IMR-90 (cell line): Measurements from ENCODE around the gene ACVRL1. TPM values are rescaled to one million over a fixed set of nuclear protein-coding genes. Genes with fewer than 3 reads are reported as not detected.

ENCODE experiments used
- ATAC-seq: fragments of 200-7000 bp; cut with Tn5 transposase; 2 replicates; pipeline ENCODE4 v1.9.1; 2020; ENCODE audit warnings: low read depth, mild to moderate bottlenecking, moderate library complexity
- BruUV-seq: library from RNA; stranded (reverse); fragments of 400-500 nt; replicated peaks from 2 replicates; lab custom pipeline; 2021; lab: Mats Ljungman, UMichigan
- CTCF ChIA-PET: fragments of 300-600 bp; formaldehyde crosslinking; extraction: SDS; loops from one replicate; lab custom pipeline; 2021; ENCODE audit warnings: antibody characterized with exemption; lab: Yijun Ruan, JAX
- POLR2A ChIA-PET: fragments of 300-600 bp; sonication (Branson Sonifier 250); formaldehyde crosslinking; loops from one replicate; lab custom pipeline; 2022; ENCODE audit warnings: antibody characterized with exemption; ENCODE audit not compliant: unreplicated experiment; lab: Charles Lee
- DNase-seq: peaks from one replicate; pipeline ENCODE4 v3.0.0; 2013
- H2AFZ ChIP-seq: replicated peaks from 2 replicates; pipeline ENCODE3; 2013; ENCODE audit warnings: low read length, mild to moderate bottlenecking; ENCODE audit not compliant: poor library complexity
- H2AK5ac ChIP-seq: 2 replicates; pipeline ENCODE4 v1.6.1; 2013; ENCODE audit warnings: low read depth, low read length, inconsistent platforms
- H2AK9ac ChIP-seq: replicated peaks from 2 replicates; pipeline ENCODE3; 2013; ENCODE audit warnings: mild to moderate bottlenecking, low read depth, low read length, moderate library complexity; ENCODE audit not compliant: poor library complexity
- H2BK120ac ChIP-seq: 2 replicates; pipeline ENCODE4 v1.6.1; 2013; ENCODE audit warnings: low read depth, low read length, inconsistent platforms
- H2BK15ac ChIP-seq: 3 replicates; pipeline ENCODE4 v1.6.1; 2013; ENCODE audit warnings: low read depth, low read length, inconsistent platforms
- H2BK20ac ChIP-seq: 2 replicates; pipeline ENCODE4 v1.6.1; 2013; ENCODE audit warnings: low read depth, mild to moderate bottlenecking, inconsistent platforms, low read length, moderate library complexity
- H2BK5ac ChIP-seq: 2 replicates; pipeline ENCODE4 v1.6.1; 2013; ENCODE audit warnings: mild to moderate bottlenecking, low read depth, low read length, inconsistent platforms; ENCODE audit not compliant: poor library complexity, severe bottlenecking
- H3K14ac ChIP-seq: replicated peaks from 2 replicates; pipeline ENCODE4 v1.6.1; 2013; ENCODE audit warnings: low read depth, low read length, inconsistent platforms
- H3K18ac ChIP-seq: 2 replicates; pipeline ENCODE4 v1.6.1; 2013; ENCODE audit warnings: low read depth, low read length, control low read depth
- H3K23ac ChIP-seq: 2 replicates; pipeline ENCODE4 v1.6.1; 2013; ENCODE audit warnings: low read depth, low read length, inconsistent platforms
- H3K27ac ChIP-seq: 2 replicates; pipeline ENCODE4 v1.5.1; 2013; ENCODE audit warnings: mild to moderate bottlenecking, control low read depth, low read length; ENCODE audit not compliant: insufficient read depth
- H3K27me3 ChIP-seq: 2 replicates; pipeline ENCODE4 v1.6.1; 2013; ENCODE audit warnings: low read length; ENCODE audit not compliant: control insufficient read depth, insufficient read depth
- H3K36me3 ChIP-seq: 2 replicates; pipeline ENCODE4 v1.6.1; 2013; ENCODE audit warnings: low read length, mixed read lengths; ENCODE audit not compliant: control insufficient read depth, insufficient read depth
- H3K4ac ChIP-seq: 2 replicates; pipeline ENCODE4 v1.6.1; 2013; ENCODE audit warnings: low read depth, low read length, inconsistent platforms
- H3K4me1 ChIP-seq: 2 replicates; pipeline ENCODE4 v1.6.1; 2013; ENCODE audit warnings: low read length, mixed read lengths; ENCODE audit not compliant: control insufficient read depth, insufficient read depth
- H3K4me2 ChIP-seq: 2 replicates; pipeline ENCODE4 v1.6.1; 2013; ENCODE audit warnings: low read depth, mild to moderate bottlenecking, control low read depth, low read length, moderate library complexity
- H3K4me3 ChIP-seq: 2 replicates; pipeline ENCODE4 v1.5.1; 2013; ENCODE audit warnings: low read depth, mild to moderate bottlenecking, control low read depth, low read length, moderate library complexity; ENCODE audit not compliant: insufficient read depth
- H3K56ac ChIP-seq: 2 replicates; pipeline ENCODE4 v1.6.1; 2013; ENCODE audit warnings: low read length, inconsistent platforms; ENCODE audit not compliant: insufficient read depth; ENCODE audit errors: extremely low read depth
- H3K79me1 ChIP-seq, 2 experiments: 2 replicates each; pipeline ENCODE4 v1.6.1; 2013; ENCODE audit warnings: low read length in 2 of 2, inconsistent platforms in 1 of 2, low read depth in 1 of 2
- H3K9ac ChIP-seq: 2 replicates; pipeline ENCODE4 v1.6.1; 2013; ENCODE audit warnings: low read depth, low read length, control low read depth
- H3K9me1 ChIP-seq: 2 replicates; pipeline ENCODE4 v1.6.1; 2013; ENCODE audit warnings: low read length, inconsistent platforms; ENCODE audit not compliant: insufficient read depth
- H3K9me3 ChIP-seq: 2 replicates; pipeline ENCODE4 v1.6.1; 2013; ENCODE audit warnings: low read length; ENCODE audit not compliant: control insufficient read depth, insufficient read depth
- H4K20me1 ChIP-seq: 2 replicates; pipeline ENCODE4 v1.6.1; 2013; ENCODE audit warnings: low read length, inconsistent platforms; ENCODE audit not compliant: insufficient read depth
- H4K5ac ChIP-seq: 2 replicates; pipeline ENCODE4 v1.6.1; 2013; ENCODE audit warnings: mild to moderate bottlenecking, low read depth, low read length, control low read depth
- H4K8ac ChIP-seq, 2 experiments: 2 replicates each; pipeline ENCODE4 v1.6.1; 2013; ENCODE audit warnings: low read depth in 2 of 2, low read length in 2 of 2, control low read depth in 1 of 2, inconsistent platforms in 1 of 2
- H4K91ac ChIP-seq: 2 replicates; pipeline ENCODE4 v1.6.1; 2013; ENCODE audit warnings: low read depth, low read length, inconsistent platforms; ENCODE audit not compliant: insufficient read depth
- BHLHE40 ChIP-seq: fragments of 150-350 bp; IDR thresholded peaks from 2 replicates; pipeline ENCODE4 v1.6.1; 2016; ENCODE audit warnings: mild to moderate bottlenecking, low read depth, low read length
- CEBPB ChIP-seq: IDR thresholded peaks from 2 replicates; pipeline ENCODE4 v1.6.1; 2012; ENCODE audit warnings: low read depth, low read length, improper control_type of control experiment
- CHD1 ChIP-seq: IDR thresholded peaks from 2 replicates; pipeline ENCODE4 v1.6.1; 2012; ENCODE audit warnings: low read depth, low read length, improper control_type of control experiment
- FOS ChIP-seq: fragments of 150-350 bp; IDR thresholded peaks from 2 replicates; pipeline ENCODE4 v1.6.1; 2016; ENCODE audit warnings: low read depth, low read length
- MAFK ChIP-seq: IDR thresholded peaks from 2 replicates; pipeline ENCODE4 v1.6.1; 2012; ENCODE audit warnings: low read depth, low read length, improper control_type of control experiment
- NFE2L2 ChIP-seq: fragments of 150-350 bp; IDR thresholded peaks from 2 replicates; pipeline ENCODE4 v1.6.1; 2016; ENCODE audit warnings: low read depth, mild to moderate bottlenecking, low read length
- WGBS, 2 experiments: methylation state at CpG; one replicate each; pipeline versions ENCODE4 v1.1.5 to v1.1.7; 2013; ENCODE audit warnings: missing lambda C conversion rate in 2 of 2; ENCODE audit not compliant: insufficient read length in 1 of 2; ENCODE audit errors: extremely low coverage in 2 of 2; 5-methylcytosine and 5-hydroxymethylcytosine counted together
- dilution Hi-C: fragments of 300-500 bp; cut with HindIII; formaldehyde crosslinking; loops from one replicate; pipeline ENCODE4 v1.14.3; 2018; ENCODE audit warnings: low sequenced_read_pairs; ENCODE audit not compliant: unreplicated experiment
- in situ Hi-C: fragments of 300-500 bp; cut with MboI; formaldehyde crosslinking; loops from 3 replicates; pipeline ENCODE4 v1.14.3; 2019; ENCODE audit warnings: low sequenced_read_pairs, inconsistent platforms, mixed read lengths
- intact Hi-C: fragments of 100-400 bp; cut with micrococcal nuclease; formaldehyde crosslinking; loops from 2 replicates; pipeline ENCODE4 v1.10.0; 2022
- polyA plus RNA-seq, 3 experiments: library from polyadenylated mRNA; depleted of rRNA; stranded (reverse); fragments of >200 nt; gene quantifications; 2 replicates each; pipeline ENCODE4 v1.2.3, GENCODE V29; 2012; ENCODE audit warnings: low replicate concordance in 1 of 3
- total RNA-seq: library from RNA; depleted of rRNA; stranded (reverse); fragments of >200 nt; gene quantifications from 2 replicates; pipeline ENCODE4 v1.2.3, GENCODE V29; 2012; rRNA removed
- TF ChIP-seq, protein P1 (sequence below): fragments of 150-350 bp; IDR thresholded peaks from 2 replicates; pipeline ENCODE4 v1.6.1; 2017; ENCODE audit warnings: mild to moderate bottlenecking, antibody characterized with exemption, low read length, low read depth

ACVRL1 gene
- total and polyA plus RNA-seq, 2 of the 4 experiments (the other 2 are of a cell fraction), result 6.4 to 7.5 TPM

DNA sequence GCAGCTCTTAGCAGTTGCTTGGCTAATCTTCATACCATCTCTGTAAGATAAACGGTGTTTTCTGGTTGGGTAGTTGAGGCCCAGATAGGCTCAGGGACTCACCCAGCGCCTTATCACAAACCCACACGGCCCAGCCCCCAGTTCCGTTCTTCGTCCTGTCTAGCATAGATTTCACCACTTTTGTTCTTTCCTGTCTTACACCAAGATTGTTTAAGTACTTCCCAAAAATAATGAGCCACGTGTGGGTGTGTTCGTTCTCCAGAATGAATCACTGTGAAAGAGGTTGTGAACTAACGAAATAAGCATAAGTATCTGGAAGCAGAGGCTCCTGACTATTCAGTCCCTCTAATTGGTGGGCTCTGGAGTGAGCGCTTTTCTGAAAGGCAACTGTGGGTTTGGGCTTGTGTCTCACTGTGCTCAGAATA lies 65.6 kb downstream of the ACVRL1 start:
- Histone ChIP-seq H4K5ac (no peak overlapping the region), H3K9ac (no peak overlapping the region), H2BK20ac (peak overlapping the region; percentile 95), H3K9me3 (no peaks in the 10 kb centered on the region), H3K18ac (0 out of 2 replicates have a peak overlapping the region, but pooled peaks have one; percentile 31), H4K8ac (peak overlapping the region; percentile 59 to 79; a peak in 3 of 4 replicates), H2AK5ac (peak overlapping the region; percentile 88), H3K4me1 (peaks cover 38% of the 10 kb centered on the region), H3K9me1 (peaks cover 42% of the 10 kb centered on the region), H3K79me1 (peaks cover 35 to 93% of the 10 kb centered on the region in 2 experiments), H3K23ac (peak overlapping the region; percentile 93), H2AK9ac (peak overlapping the region; percentile 18), H2BK5ac (peak overlapping the region; percentile 83), H4K91ac (peak overlapping the region; percentile 86), H3K4me2 (peak overlapping the region; percentile 56), H3K27ac (peak overlapping the region; percentile 34; the same call in 1 of the 2 replicates), H2AFZ (no peak overlapping the region), H4K20me1 (peaks cover 15% of the 10 kb centered on the region), H3K4ac (peak overlapping the region; percentile 97), H3K56ac (no peak overlapping the region), H3K27me3 (no peaks in the 10 kb centered on the region), H3K14ac (peak overlapping the region; percentile 87), H2BK120ac (peak overlapping the region; percentile 95), H3K4me3 (no peak overlapping the region), H3K36me3 (peaks cover 21% of the 10 kb centered on the region), H2BK15ac (peak overlapping the region; percentile 96; the same call in 2 of the 3 replicates)
- dilution Hi-C loops, result loop anchor here (25.0 kb wide), 1 partner anchor 111 kb away; no protein-coding TSS in a partner anchor
- in situ Hi-C loops, result no loop called here
- peak; percentile 35 for ATAC-seq
- DNase-seq, result peak; percentile 73
- TF ChIP-seq NFE2L2 (no peak), MAFK (no peak), BHLHE40 (0 out of 2 replicates have a peak, but pooled peaks have one; percentile 37), CHD1 (0 out of 2 replicates have a peak, but pooled peaks have one; percentile 44), CEBPB (peak; percentile 45; the same call in 1 of the 2 replicates), FOS (0 out of 2 replicates have a peak, but pooled peaks have one; percentile 22)
- TF ChIP-seq, protein P1, sequence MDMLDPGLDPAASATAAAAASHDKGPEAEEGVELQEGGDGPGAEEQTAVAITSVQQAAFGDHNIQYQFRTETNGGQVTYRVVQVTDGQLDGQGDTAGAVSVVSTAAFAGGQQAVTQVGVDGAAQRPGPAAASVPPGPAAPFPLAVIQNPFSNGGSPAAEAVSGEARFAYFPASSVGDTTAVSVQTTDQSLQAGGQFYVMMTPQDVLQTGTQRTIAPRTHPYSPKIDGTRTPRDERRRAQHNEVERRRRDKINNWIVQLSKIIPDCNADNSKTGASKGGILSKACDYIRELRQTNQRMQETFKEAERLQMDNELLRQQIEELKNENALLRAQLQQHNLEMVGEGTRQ, result peak; percentile 61
- ChIA-PET CTCF (interaction anchor here (1.2 kb wide), 1 partner anchor 21 kb away, joined by 4 read pairs; no protein-coding TSS in a partner anchor), POLR2A (no interaction called here)
- intact Hi-C loops, result no loop called here
- BruUV-seq, result no TSS peak
- WGBS, 2 experiments, result no CpG with 5 or more reads among the region's 9 CpGs

Other genes with a start within 250 kb of the ACVRL1 start
- gene FIGNL2, start 58.8 kb upstream of the ACVRL1 start, total RNA-seq, result under 0.01 TPM in 2 replicates
- 0.09 and 0.12 TPM in 2 replicates for gene FIGNL2, start 58.8 kb upstream of the ACVRL1 start, polyA plus RNA-seq (2012; rRNA removed)
- under 0.01 TPM in 1 of 2 replicates, not detected in the other for gene ANKRD33, start 19.4 kb upstream of the ACVRL1 start, total RNA-seq
- 0.03 TPM in 1 of 2 replicates, not detected in the other for gene ANKRD33, start 19.4 kb upstream of the ACVRL1 start, polyA plus RNA-seq (2012; rRNA removed)
- 5.7 and 5.8 TPM in 2 replicates for gene ACVR1B, start 44.2 kb downstream of the ACVRL1 start, total RNA-seq
- gene ACVR1B, start 44.2 kb downstream of the ACVRL1 start, polyA plus RNA-seq (2012; rRNA removed), result 12.1 and 13.6 TPM in 2 replicates
- 2.5 and 2.7 TPM in 2 replicates for gene TAMALIN, start 99.4 kb downstream of the ACVRL1 start, total RNA-seq
- gene TAMALIN, start 99.4 kb downstream of the ACVRL1 start, polyA plus RNA-seq (2012; rRNA removed), result 5.3 and 5.9 TPM in 2 replicates
- gene NR4A1, start 143.9 kb downstream of the ACVRL1 start, total RNA-seq, result 6.6 and 23.1 TPM in 2 replicates
- gene NR4A1, start 143.9 kb downstream of the ACVRL1 start, polyA plus RNA-seq (2012; rRNA removed), result 34.1 and 120 TPM in 2 replicates
- 158 and 167 TPM in 2 replicates for gene ATG101, start 162.5 kb downstream of the ACVRL1 start, total RNA-seq
- 93.9 and 113 TPM in 2 replicates for gene ATG101, start 162.5 kb downstream of the ACVRL1 start, polyA plus RNA-seq (2012; rRNA removed)
- gene SMIM41, start 172.2 kb downstream of the ACVRL1 start, total RNA-seq, result not detected in 2 replicates
- gene SMIM41, start 172.2 kb downstream of the ACVRL1 start, polyA plus RNA-seq (2012; rRNA removed), result not detected in 2 replicates